Omental fat pad (tissue), 4 donors: Measurements from ENCODE around the gene CCHCR1. TPM values are rescaled to one million over a fixed set of nuclear protein-coding genes. Genes with fewer than 3 reads are reported as not detected.
"Not testable (repeated sequence)": the region's sequence is repeated elsewhere in the genome, so short reads cannot be mapped to it uniquely, and the experiment has no call there.

Source experiments
- ATAC-seq: fragments of 150-250 bp; one replicate; pipeline ENCODE4 v1.9.1; 2016; ENCODE audit warnings: mild to moderate bottlenecking, moderate library complexity; ENCODE audit not compliant: low FRiP score
- DNase-seq: peaks from one replicate; pipeline ENCODE4 v3.0.0-alpha.2; 2019; ENCODE audit warnings: low spot score
- CTCF ChIP-seq, 3 donors: fragments of 450-650 bp; IDR thresholded peaks; one replicate each; pipeline ENCODE4 v1.5.1; 2016 to 2017; ENCODE audit warnings: antibody characterized with exemption in 3 of 3, mild to moderate bottlenecking in 3 of 3, moderate library complexity in 2 of 3
- total RNA-seq, 4 donors: library from RNA; depleted of rRNA; stranded (reverse); fragments of >200 nt; gene quantifications; one replicate each; pipeline ENCODE4 v1.1.0, GENCODE V29; 2016

The CCHCR1 gene
- total RNA-seq, 4 donors from 2014 or later = 4.6 to 21.1 (median 5.0) TPM

- DNase-seq (no peak), ATAC-seq (no peak)
Measured at GRCh38 chr6:31169123-31169857, 11.7 kb upstream of the CCHCR1 start.

DNA sequence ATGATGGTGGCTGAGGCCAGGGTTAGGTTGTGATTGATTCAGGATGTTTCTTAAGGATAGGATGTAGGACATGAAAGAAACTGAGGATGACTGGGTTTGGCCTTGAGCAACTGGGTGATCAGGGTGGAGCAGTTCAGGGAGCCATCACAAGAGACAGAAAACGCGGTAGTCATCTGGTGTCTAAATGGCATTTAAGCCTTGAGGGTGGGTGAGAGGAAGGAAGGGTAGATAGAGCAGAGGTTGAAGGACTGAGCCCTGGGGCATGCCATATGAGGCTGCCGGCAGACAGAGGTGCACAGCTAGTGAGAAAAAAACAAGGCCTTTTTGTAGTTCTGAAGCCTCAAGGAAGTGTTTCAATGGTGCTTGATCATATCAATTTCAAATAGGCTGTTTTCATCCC lies 11.0 kb upstream of the CCHCR1 start:
- TF ChIP-seq CTCF (IDR thresholded peaks at IDR 0.05) = no peak
- no peak for ATAC-seq
- DNase-seq = no peak

More at GRCh38 chr6:31169123-31169857, 11.7 kb upstream of the CCHCR1 start:
- TF ChIP-seq CTCF (IDR thresholded peaks at IDR 0.05) = no peak

GRCh38 chr6:31165986-31166385 lies 8.4 kb upstream of the CCHCR1 start:
- DNase-seq = no peak
- no peak for TF ChIP-seq CTCF (IDR thresholded peaks at IDR 0.05)
- ATAC-seq = no peak

DNA sequence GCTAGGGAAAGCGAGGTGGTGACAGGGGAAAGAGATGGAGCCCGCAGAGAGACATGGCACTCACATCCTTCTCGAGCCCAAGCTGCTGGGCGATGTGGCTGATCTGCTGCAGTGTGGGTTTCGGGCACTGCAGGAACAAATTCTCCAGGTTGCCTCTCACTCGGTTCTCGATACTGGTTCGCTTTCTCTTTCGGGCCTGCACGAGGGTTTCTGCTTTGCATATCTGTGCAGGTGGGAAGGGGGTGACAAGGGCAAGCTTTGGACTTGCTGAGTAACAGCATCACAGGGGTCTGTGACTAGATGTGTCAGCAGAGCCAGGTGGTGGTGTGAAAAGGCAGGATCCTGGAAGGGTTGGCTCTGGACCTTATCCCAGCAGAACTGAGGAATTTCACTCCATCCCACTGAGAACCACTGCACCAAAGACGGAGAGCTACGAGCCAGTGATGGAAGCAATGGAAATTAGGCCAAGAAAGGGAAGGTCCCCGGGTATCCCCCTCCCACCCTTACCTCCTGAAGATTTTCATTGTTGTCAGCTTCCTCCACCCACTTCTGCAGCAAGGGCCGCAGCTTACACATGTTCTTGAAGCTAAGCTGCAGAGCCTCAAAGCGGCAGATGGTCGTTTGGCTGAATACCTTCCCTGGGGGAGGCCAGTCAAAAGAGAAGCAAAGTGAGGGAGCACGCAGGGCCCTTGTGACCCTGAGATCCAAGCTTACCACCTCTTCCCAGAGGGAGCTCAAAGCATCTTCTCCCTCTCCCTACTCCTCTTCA lies 7.6 kb upstream of the CCHCR1 start:
- not testable (repeated sequence) for DNase-seq, ATAC-seq

GRCh38 chr6:31164475-31165063 lies 7.0 kb upstream of the CCHCR1 start:
- not testable (repeated sequence) for DNase-seq, ATAC-seq

GRCh38 chr6:31163922-31164321 lies 6.3 kb upstream of the CCHCR1 start:
- ATAC-seq (no peak), DNase-seq (no peak)
- no peak for TF ChIP-seq CTCF (IDR thresholded peaks at IDR 0.05)

GRCh38 chr6:31162463-31163165 lies 5.0 kb upstream of the CCHCR1 start:
- ATAC-seq = no peak
- no peak for DNase-seq
- TF ChIP-seq CTCF (IDR thresholded peaks at IDR 0.05) = no peak
